Large intestine (tissue), 3 donors: ENCODE data around the gene SLC1A7. TPM values are rescaled to one million over a fixed set of nuclear protein-coding genes. Genes with fewer than 3 reads are reported as not detected.
A peak's percentile ranks its signal among the peaks of the same experiment; 100 is the strongest.

Experiments used
- DNase-seq, 2 donors: peaks; one replicate each; pipeline versions ENCODE4 v3.0.0 to v3.0.0-alpha.2; 2013
- H3K27ac ChIP-seq: one replicate; pipeline ENCODE4 v1.5.1; 2013; ENCODE audit warnings: low read length
- H3K27me3 ChIP-seq: 2 replicates; pipeline ENCODE4 v1.6.1; 2013; ENCODE audit warnings: low read length; ENCODE audit not compliant: control insufficient read depth, insufficient read depth
- H3K36me3 ChIP-seq: 2 replicates; pipeline ENCODE4 v1.6.1; 2013; ENCODE audit warnings: low read length; ENCODE audit not compliant: control insufficient read depth, insufficient read depth
- H3K4me1 ChIP-seq: one replicate; pipeline ENCODE4 v1.6.1; 2013; ENCODE audit warnings: low read length; ENCODE audit not compliant: control insufficient read depth, insufficient read depth
- H3K4me3 ChIP-seq: one replicate; pipeline ENCODE4 v1.5.1; 2013; ENCODE audit warnings: low read length
- H3K9me3 ChIP-seq: one replicate; pipeline ENCODE4 v1.6.1; 2013; ENCODE audit warnings: mild to moderate bottlenecking, low read depth, low read length, moderate library complexity; ENCODE audit not compliant: control insufficient read depth
- WGBS: methylation state at CpG from one replicate; pipeline ENCODE4 v1.1.5; 2013; ENCODE audit warnings: low lambda C conversion rate; ENCODE audit not compliant: insufficient coverage; 5-methylcytosine and 5-hydroxymethylcytosine counted together
- polyA plus RNA-seq: library from polyadenylated mRNA; unstranded; fragments of 120-200 nt; gene quantifications from one replicate; pipeline ENCODE4 v1.2.1, GENCODE V29; 2013

SLC1A7 gene
- polyA plus RNA-seq, 1 donor: 0.40 TPM

GRCh38 chr1:53160924-53161378 is 18.5 kb upstream of the SLC1A7 start:
- Histone ChIP-seq H3K36me3 (no peaks in the 10 kb centered on the region), H3K27ac (peak overlapping the region; percentile 51), H3K9me3 (no peaks in the 10 kb centered on the region), H3K27me3 (no peaks in the 10 kb centered on the region), H3K4me1 (peaks cover 19% of the 10 kb centered on the region), H3K4me3 (no peak overlapping the region)
- no CpG with 5 or more reads among the region's 2 CpGs for WGBS
- DNase-seq: peak; percentile 89 to 93

GRCh38 chr1:53158900-53159299 is 16.5 kb upstream of the SLC1A7 start:
- Histone ChIP-seq H3K9me3 (no peaks in the 10 kb centered on the region), H3K4me1 (peaks cover 9% of the 10 kb centered on the region), H3K4me3 (no peak overlapping the region), H3K27me3 (no peaks in the 10 kb centered on the region), H3K27ac (no peak overlapping the region), H3K36me3 (no peaks in the 10 kb centered on the region)
- WGBS: no CpG with 5 or more reads among the region's 1 CpG
- no peak for DNase-seq

GRCh38 chr1:53156783-53157182 is 14.3 kb upstream of the SLC1A7 start:
- H3K9me3 ChIP-seq: no peaks in the 10 kb centered on the region
- no peaks in the 10 kb centered on the region for H3K27me3 ChIP-seq
- peaks cover 9% of the 10 kb centered on the region for H3K4me1 ChIP-seq
- no peak overlapping the region for H3K27ac ChIP-seq
- no peak for DNase-seq
- 100% methylated on average over 1 of the region's 3 CpGs for WGBS
- H3K4me3 ChIP-seq: no peak overlapping the region
- H3K36me3 ChIP-seq: no peaks in the 10 kb centered on the region

GRCh38 chr1:53155945-53156344 is 13.5 kb upstream of the SLC1A7 start:
- DNase-seq: no peak
- WGBS: 100% methylated on average over 2 of the region's 7 CpGs
- H3K36me3 ChIP-seq: no peaks in the 10 kb centered on the region
- no peaks in the 10 kb centered on the region for H3K27me3 ChIP-seq
- H3K4me3 ChIP-seq: no peak overlapping the region
- H3K9me3 ChIP-seq: no peaks in the 10 kb centered on the region
- peaks cover 6% of the 10 kb centered on the region for H3K4me1 ChIP-seq
- no peak overlapping the region for H3K27ac ChIP-seq

GRCh38 chr1:53155534-53155933 is 13.1 kb upstream of the SLC1A7 start:
- Histone ChIP-seq H3K4me3 (no peak overlapping the region), H3K9me3 (no peaks in the 10 kb centered on the region), H3K36me3 (no peaks in the 10 kb centered on the region), H3K27me3 (no peaks in the 10 kb centered on the region), H3K4me1 (peaks cover 2% of the 10 kb centered on the region), H3K27ac (no peak overlapping the region)
- peak in 1 of 2 donors; percentile 43 for DNase-seq
- WGBS: no CpG with 5 or more reads among the region's 1 CpG

- Histone ChIP-seq H3K27ac (no peak overlapping the region), H3K36me3 (no peaks in the 10 kb centered on the region), H3K4me1 (no peaks in the 10 kb centered on the region), H3K27me3 (no peaks in the 10 kb centered on the region), H3K9me3 (no peaks in the 10 kb centered on the region), H3K4me3 (no peak overlapping the region)
- WGBS: no CpG with 5 or more reads among the region's 8 CpGs
- no peak for DNase-seq
These were observed 12.5 kb upstream of the SLC1A7 start for GRCh38 chr1:53154859-53155438.

- no peak overlapping the region for H3K4me3 ChIP-seq
- H3K4me1 ChIP-seq: no peaks in the 10 kb centered on the region
- H3K27ac ChIP-seq: no peak overlapping the region
- 80% methylated on average over 1 of the region's 3 CpGs for WGBS
- H3K36me3 ChIP-seq: no peaks in the 10 kb centered on the region
- no peaks in the 10 kb centered on the region for H3K27me3 ChIP-seq
- no peak for DNase-seq
- no peaks in the 10 kb centered on the region for H3K9me3 ChIP-seq
These were observed 11.3 kb upstream of the SLC1A7 start for GRCh38 chr1:53153752-53154151.

GRCh38 chr1:53148123-53148522 is 5.7 kb upstream of the SLC1A7 start:
- Histone ChIP-seq H3K4me1 (peaks cover 22% of the 10 kb centered on the region), H3K27me3 (no peaks in the 10 kb centered on the region), H3K27ac (no peak overlapping the region), H3K4me3 (no peak overlapping the region), H3K36me3 (no peaks in the 10 kb centered on the region), H3K9me3 (no peaks in the 10 kb centered on the region)
- no CpG with 5 or more reads among the region's 3 CpGs for WGBS
- no peak for DNase-seq

GRCh38 chr1:53147174-53147573 is 4.7 kb upstream of the SLC1A7 start:
- H3K27ac ChIP-seq: no peak overlapping the region
- H3K9me3 ChIP-seq: peaks cover 2% of the 10 kb centered on the region
- WGBS: 100% methylated on average over 1 of the region's 4 CpGs
- H3K4me1 ChIP-seq: peaks cover 22% of the 10 kb centered on the region
- DNase-seq: no peak
- no peaks in the 10 kb centered on the region for H3K36me3 ChIP-seq
- H3K27me3 ChIP-seq: no peaks in the 10 kb centered on the region
- H3K4me3 ChIP-seq: no peak overlapping the region

- H3K4me3 ChIP-seq: no peak overlapping the region
- no CpG with 5 or more reads among the region's 24 CpGs for WGBS
- H3K27ac ChIP-seq: peak overlapping the region; percentile 94
- peak; percentile 88 to 93 for DNase-seq
- H3K36me3 ChIP-seq: no peaks in the 10 kb centered on the region
- no peaks in the 10 kb centered on the region for H3K27me3 ChIP-seq
- peaks cover 3% of the 10 kb centered on the region for H3K9me3 ChIP-seq
- peaks cover 22% of the 10 kb centered on the region for H3K4me1 ChIP-seq
These were observed 3.7 kb upstream of the SLC1A7 start for GRCh38 chr1:53145942-53146708.

GRCh38 chr1:53145619-53145941 is 3.1 kb upstream of the SLC1A7 start:
- H3K4me3 ChIP-seq: no peak overlapping the region
- H3K4me1 ChIP-seq: peaks cover 22% of the 10 kb centered on the region
- WGBS: no CpG with 5 or more reads among the region's 5 CpGs
- H3K27me3 ChIP-seq: no peaks in the 10 kb centered on the region
- H3K9me3 ChIP-seq: peaks cover 3% of the 10 kb centered on the region
- H3K27ac ChIP-seq: peak overlapping the region; percentile 94
- H3K36me3 ChIP-seq: no peaks in the 10 kb centered on the region
- peak in 1 of 2 donors; percentile 72 for DNase-seq
